Kidney epithelial cell (primary cell): ENCODE data around the gene SPOUT1. TPM values are rescaled to one million over a fixed set of nuclear protein-coding genes. Genes with fewer than 3 reads are reported as not detected.
"Not testable (repeated sequence)": the region's sequence is repeated elsewhere in the genome, so short reads cannot be mapped to it uniquely, and the experiment has no call there.

Experiments
- DNase-seq: peaks from one replicate; pipeline ENCODE4 v3.0.0-alpha.2; 2010; ENCODE audit warnings: low read depth
- H3K27me3 ChIP-seq: 2 replicates; pipeline ENCODE4 v1.6.0; 2011; ENCODE audit warnings: low read length; ENCODE audit not compliant: control insufficient read depth, insufficient read depth
- H3K36me3 ChIP-seq: 2 replicates; pipeline ENCODE4 v1.5.1; 2011; ENCODE audit warnings: low read length; ENCODE audit not compliant: control insufficient read depth, insufficient read depth
- H3K4me3 ChIP-seq: 2 replicates; pipeline ENCODE4 v1.5.1; 2011; ENCODE audit warnings: low read depth, mild to moderate bottlenecking, control low read depth, low read length
- CTCF ChIP-seq: IDR thresholded peaks from 2 replicates; pipeline ENCODE4 v1.5.1; 2011; ENCODE audit warnings: mild to moderate bottlenecking, moderate library complexity, low read length, control low read depth, inconsistent platforms; ENCODE audit not compliant: insufficient read depth, poor library complexity, severe bottlenecking
- total RNA-seq: library from RNA; depleted of rRNA; stranded (reverse); fragments of >200 nt; gene quantifications from 2 replicates; pipeline ENCODE4 v1.2.3, GENCODE V29; 2015

SPOUT1 gene
- total RNA-seq, 1 donor from 2014 or later, result 33.1 TPM

- no peak overlapping the region for H3K4me3 ChIP-seq
- no peak for TF ChIP-seq CTCF
- DNase-seq, result no peak
- H3K36me3 ChIP-seq, result peaks cover 3% of the 10 kb centered on the region
- no peaks in the 10 kb centered on the region for H3K27me3 ChIP-seq
These were observed 21.8 kb downstream of the SPOUT1 start for GRCh38 chr9:128807827-128808226.

GRCh38 chr9:128805661-128806060 is 23.9 kb downstream of the SPOUT1 start:
- Histone ChIP-seq H3K27me3 (no peaks in the 10 kb centered on the region), H3K36me3 (peaks cover 3% of the 10 kb centered on the region), H3K4me3 (no peak overlapping the region)
- TF ChIP-seq CTCF, result no peak
- DNase-seq, result no peak

DNA sequence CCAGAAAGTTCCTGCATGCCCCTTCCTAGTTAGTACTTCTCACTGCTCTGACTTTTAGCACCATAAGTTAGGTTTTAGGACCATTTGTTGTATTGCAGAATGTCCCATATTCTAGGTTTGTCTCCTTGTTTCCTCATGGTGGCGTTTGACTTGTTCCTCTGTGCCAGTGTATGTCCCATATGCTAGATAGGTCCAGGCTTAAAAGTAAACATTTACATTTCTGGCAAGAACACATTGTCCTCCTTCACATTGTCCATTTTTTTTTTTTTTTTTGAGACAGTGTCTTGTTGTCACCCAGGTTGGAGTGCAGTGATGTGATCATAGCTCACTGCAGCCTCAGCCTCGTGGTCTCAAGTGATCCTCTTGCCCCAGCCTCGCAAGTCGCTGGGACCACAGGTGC is 27.1 kb downstream of the SPOUT1 start:
- H3K36me3 ChIP-seq, result peaks cover 5% of the 10 kb centered on the region
- H3K27me3 ChIP-seq, result no peaks in the 10 kb centered on the region
- H3K4me3 ChIP-seq, result no peak overlapping the region
- DNase-seq, result no peak
- TF ChIP-seq CTCF, result no peak

GRCh38 chr9:128800061-128800460 is 29.5 kb downstream of the SPOUT1 start:
- H3K27me3 ChIP-seq, result no peaks in the 10 kb centered on the region
- TF ChIP-seq CTCF, result no peak
- no peak overlapping the region for H3K4me3 ChIP-seq
- no peak for DNase-seq
- H3K36me3 ChIP-seq, result peaks cover 4% of the 10 kb centered on the region

DNA sequence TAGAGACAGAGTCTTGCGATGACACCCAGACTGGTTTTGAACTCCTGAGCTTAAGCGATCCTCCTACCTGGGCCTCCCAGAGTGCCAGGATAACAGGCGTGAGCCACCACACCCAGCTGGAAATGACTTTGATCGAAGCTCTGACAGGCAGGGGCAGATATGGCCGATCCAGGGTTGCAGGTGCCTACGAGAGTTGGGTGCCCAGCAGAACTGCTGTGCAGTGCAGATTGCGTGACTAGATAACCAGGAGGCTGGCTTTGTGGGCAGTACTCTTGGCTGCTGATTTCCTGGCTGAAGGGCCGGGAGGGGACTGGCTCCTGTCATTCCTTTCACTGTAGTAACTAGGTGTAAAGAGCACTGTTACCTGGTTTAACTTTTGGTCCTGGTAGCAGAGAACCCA is 30.7 kb downstream of the SPOUT1 start:
- H3K27me3 ChIP-seq, result no peaks in the 10 kb centered on the region
- peaks cover 4% of the 10 kb centered on the region for H3K36me3 ChIP-seq
- DNase-seq, result no peak
- no peak overlapping the region for H3K4me3 ChIP-seq
- TF ChIP-seq CTCF, result no peak

GRCh38 chr9:128794961-128795360 is 34.6 kb downstream of the SPOUT1 start:
- H3K27me3 ChIP-seq, H3K36me3 ChIP-seq, DNase-seq, H3K4me3 ChIP-seq: not testable (repeated sequence)
